CD4-positive, alpha-beta T cell treated with Interleukin-1 beta for 1 hour (primary cell): ENCODE results near the gene STRA8.

ENCODE experiments used
- DNase-seq, 2 donors: peaks; one replicate each; pipeline ENCODE4 v3.0.0-alpha.2; 2020 to 2022

Gene STRA8

GRCh38 chr7:135239263-135239662 is 5.6 kb downstream of the STRA8 start:
- DNase-seq: no peak

GRCh38 chr7:135240441-135240840 is 6.8 kb downstream of the STRA8 start:
- DNase-seq: no peak

DNA sequence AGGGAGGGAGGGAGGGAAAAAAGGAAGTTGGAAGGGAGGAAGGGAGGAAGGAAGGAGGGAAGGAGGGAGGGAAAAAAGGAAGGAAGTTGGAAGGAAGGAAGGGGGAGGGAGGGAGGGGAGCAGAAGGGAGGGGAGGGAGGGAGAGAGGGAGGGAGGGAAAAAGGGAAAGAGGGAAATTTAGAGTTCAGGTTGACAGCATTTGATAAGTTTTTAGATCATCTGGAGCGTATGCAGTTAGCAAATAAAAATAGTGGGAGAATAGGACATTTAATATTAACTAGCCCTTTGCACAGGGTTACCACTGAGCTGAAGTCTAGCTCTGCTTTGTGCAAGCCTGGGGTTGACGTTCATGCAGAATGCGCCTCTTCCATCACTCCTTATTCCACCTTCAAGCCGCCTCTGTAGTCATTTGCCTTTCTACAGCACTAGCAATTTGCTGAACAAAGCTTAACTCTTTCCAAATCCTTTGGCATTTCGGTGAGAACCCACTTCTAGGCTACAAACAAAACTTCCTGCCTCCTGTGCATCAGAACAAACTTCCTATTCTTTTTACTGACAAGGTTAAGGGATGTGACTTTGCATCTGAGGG is 8.6 kb downstream of the STRA8 start:
- DNase-seq: no peak

DNA sequence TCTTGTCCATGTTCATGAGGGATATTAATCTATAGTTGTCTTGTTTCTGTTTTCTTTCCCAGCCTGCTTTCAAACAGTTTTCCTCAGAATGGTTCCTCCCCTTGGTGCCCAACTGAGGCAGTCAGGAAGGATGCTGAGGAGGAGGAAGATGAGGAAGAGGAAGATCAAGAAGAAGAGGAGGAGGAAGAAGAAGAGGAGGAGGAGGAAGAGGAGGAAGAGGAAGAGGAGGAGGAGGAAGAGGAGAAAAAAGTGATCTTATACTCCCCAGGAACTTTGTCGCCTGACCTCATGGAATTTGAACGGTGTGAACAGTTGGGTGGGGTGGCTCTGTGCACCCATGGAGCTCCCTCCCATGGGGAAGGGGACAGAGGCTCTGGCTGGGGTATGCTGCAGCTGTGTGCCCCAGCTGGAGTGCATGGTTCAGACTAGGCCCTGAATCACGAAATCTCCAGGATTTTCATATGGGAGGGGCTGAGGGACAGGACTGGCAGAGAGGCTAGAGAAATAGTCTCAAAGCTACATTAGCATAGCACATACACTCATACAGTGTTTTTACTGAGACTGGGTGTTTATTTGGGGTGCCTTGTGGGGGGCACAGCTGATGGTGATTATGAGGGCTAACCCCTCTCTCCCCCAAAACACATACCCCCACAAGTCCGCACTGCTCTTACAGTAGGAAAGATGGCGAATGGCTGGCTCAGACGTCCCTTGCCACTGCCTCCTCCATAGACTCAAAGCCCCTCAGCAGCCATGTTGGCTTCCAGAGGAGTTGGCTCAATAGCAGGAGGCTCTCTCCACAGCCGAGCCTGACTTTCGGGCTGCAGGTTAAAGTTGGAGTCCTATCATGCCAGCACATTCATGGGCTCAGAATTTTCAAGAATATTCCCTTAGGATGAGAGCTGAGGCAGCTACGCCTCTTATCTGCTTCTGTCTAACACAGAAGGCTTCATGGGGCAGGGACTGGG is 11.9 kb downstream of the STRA8 start:
- no peak for DNase-seq

- no peak for DNase-seq
Observed at GRCh38 chr7:135246191-135246825, 12.7 kb downstream of the STRA8 start.

DNA sequence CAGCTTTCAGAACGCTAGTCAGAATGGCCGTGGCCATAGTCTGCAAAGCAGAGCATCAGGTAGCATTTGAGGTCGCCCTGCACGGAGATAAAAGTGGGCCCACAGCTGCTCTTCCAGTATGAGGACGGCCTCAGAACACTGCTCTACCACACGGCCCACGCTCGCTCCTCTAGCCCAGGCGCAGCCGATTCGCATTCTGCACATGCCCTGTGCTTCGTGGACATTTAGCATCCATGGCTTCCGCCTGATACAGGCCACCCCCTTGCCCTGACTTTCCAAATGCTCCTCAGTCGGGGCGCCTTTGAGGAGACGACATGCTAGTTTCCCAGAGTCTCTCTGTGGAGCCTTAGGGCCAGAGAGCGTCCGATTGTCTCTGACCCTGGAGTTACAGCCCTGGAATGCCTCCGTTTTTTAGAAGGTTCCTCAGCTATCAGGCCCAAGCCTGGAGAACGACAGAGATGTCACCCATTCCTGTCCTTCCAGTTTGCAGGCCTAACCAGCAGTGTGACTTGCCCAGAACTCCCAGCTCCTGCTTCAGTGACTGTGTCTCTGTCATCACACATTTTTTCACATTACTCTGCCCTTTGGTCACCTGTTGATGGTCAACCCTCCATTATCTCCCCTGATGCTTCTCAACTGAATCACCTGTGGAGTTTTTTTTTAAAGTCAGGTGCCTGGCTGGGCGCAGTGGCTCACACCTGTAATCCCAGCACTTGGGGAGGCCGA is 14.3 kb downstream of the STRA8 start:
- DNase-seq: no peak

DNA sequence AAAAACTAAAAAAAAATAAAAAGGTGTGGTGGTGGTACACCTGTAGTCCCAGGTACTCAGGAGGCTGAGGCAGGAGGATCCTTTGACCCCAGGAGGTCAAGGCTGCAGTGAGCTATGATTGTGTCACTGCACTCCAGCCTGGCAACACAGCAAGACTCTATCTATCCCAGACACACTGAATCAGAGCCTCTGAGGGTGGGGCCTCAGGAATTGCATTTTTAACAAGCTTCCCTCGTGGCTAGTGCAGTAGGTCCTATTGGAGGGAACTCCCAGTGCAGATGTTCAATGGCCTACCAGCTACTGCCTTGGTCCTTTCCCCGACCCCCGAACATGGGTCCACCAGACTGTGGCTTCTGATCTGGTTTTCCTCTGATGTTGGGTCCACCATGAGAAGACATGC is 14.9 kb downstream of the STRA8 start:
- no peak for DNase-seq

DNA sequence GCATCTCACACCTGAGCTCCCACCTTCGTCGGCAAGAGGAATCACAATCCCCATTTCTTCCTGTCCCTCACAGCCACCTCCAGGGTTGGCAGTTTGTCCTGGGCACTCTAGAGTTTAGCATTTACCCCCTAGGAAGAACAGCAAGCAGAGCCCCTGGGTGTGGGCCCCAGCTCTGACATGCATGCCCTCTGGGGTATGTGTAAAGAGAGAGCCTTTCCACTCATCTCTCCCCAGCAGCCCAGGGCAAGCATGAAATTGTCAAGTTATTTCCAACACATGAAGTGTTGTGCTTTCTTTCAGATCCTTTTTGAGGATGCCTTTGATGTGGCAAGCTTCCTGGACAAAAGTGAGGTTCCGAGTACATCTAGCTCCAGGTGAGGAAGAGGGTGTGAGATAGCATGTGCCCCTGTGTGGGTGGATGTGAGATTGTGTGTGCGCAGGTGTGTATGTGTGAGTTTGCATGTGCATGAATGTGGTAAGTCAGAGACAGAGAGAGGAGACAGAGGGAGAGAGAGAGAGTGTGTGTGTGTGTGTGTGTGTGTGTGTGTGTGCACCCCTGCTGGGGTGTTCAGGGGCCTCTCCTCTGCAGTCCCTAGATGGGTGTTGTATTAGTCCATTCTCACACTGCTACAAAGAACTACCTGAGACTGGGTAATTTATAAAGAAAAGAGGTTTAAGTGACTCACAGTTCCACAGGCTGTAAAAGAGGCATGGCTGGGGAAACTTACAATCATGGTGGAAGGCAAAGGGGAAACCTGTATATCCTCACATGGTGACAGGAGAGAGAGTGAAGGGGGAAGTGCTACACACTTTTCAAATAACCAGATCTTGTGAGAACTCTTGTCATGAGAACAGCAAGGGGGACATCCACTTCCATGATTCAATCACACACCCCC is 18.1 kb downstream of the STRA8 start:
- DNase-seq: no peak

GRCh38 chr7:135253851-135254771 is 20.5 kb downstream of the STRA8 start:
- peak in 1 of 2 donors; percentile 43 for DNase-seq

- DNase-seq: no peak
Observed at GRCh38 chr7:135257790-135258189, 24.2 kb downstream of the STRA8 start.

DNA sequence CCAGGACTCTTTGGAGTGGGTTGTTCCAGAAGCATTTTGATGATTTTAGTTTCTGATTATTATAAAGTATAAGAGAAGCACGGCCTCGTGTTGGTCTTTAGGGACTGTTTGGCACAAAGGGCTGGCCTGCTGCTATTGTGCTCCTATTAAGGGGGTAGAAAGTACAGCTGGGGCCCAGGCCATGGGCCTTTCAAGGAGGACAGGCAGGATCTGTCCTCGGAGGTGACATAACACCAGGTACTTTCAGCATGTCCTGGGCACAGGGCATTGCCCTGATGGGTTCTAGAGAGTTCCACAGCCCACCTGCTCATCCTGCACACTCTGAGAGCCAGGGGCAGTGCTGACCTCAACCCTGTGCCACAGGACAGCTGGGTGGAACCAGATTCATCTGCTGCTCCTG is 24.9 kb downstream of the STRA8 start:
- DNase-seq: no peak

DNA sequence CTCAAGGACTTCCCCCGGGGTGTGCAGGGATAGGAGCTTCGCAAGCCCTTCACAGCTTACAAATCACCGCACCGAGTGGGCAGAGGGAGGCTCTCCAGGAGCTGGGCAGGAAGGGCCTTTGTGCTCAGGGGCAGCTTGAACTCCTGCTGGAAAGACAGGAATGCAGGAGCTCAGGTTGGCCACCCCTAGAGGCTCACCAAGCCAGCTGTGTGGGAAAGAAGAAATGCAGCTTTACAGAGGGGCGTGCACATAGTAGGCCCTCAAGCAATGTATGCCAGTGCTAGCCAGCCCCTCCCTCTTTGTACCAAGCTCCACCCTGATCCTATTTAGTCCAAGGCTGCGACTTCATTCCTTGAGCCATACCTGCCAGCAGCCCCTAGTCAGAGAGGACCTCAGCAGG is 26.1 kb downstream of the STRA8 start:
- DNase-seq: no peak

- DNase-seq: no peak
Observed at GRCh38 chr7:135260470-135260869, 26.8 kb downstream of the STRA8 start.

DNA sequence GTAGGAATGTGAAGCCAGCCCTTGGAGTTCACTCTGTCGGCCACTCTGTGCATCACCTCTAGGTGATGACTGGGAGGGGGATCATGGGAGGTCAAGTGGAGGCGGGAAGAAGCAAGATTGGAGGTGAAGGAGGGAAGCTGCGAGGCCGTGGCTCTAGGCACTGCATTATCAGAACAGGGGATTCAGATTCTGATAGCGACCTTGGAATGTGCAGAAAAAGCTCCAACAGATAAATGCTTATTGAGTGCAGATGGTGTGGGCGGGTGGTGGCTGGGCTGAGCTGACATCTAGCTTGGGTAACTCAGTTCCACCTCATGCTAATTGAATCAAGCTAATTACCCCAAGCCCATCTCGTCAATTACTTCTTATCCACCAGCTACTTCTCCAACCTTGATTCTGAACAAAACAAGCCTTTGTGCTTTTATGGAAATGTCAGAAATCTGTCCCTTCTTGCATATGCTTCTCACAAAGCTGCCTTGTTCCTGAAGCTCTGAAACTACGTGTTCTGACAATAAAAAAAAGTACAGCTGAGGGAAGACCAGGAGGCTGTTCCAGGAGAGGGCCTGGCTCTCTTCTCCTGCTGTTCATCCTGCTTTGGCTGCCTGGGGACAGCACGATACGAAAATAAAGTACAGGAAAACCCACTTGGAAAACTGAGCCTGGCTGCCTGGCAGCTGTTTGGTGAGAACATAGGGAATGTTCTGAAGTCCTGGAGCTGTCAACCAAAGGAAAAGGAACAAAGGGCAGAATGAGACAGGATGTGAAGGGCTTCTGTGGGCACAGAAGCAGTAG is 27.5 kb downstream of the STRA8 start:
- no peak for DNase-seq

- no peak for DNase-seq
Observed at GRCh38 chr7:135262623-135263320, 29.1 kb downstream of the STRA8 start.

DNA sequence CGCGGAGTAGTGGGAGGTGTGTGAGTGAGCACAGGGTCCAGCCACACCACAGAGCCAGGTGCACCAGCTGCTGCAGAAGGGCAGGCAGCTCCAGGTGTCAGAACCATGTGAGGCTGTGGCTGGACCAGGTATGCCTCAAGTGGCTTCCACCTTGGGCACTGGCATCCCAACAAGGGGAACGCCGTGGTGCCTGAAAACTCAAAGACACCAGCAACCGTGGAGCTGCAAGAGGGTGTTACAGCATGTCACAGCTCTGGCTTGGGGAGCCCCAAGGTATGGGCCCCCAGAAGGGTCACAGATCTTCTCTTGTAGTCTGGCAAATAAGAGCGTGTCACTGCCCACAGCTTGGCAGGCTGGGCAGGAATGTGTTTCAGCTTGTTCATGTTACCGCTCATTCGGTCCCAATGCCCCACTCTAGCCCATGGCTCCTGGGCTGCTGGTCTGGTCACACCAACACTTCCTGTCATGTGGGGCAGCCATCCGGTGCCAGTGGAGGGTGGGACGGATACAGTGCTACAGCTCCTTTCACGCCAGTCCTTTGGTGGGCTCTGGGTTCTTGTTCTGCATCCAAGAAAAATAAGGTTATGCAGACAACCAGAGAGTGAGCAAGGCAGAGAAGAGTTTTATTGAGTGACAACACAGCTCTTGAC is 29.8 kb downstream of the STRA8 start:
- no peak for DNase-seq

GRCh38 chr7:135265637-135266036 is 32.0 kb downstream of the STRA8 start:
- no peak for DNase-seq

DNA sequence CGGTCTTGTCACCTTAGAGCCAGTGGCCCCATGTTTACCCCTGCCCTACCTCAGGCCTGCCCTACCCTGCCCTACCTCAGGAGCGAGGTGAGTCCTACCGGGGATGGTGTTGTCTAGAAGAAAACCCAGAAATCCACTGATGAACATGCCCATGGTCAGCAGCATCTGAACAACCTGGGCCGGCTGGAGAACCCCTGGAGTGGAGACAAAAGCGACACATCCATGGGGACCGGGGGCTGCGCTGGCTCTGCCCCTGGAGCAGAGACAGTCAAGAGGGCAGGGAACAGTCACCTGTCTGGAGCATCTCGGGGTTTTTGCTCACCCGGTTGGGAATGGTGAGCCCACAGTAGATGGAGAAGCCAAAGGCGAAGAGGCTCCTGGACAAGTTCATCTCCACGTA is 36.3 kb downstream of the STRA8 start:
- DNase-seq: no peak
